Left cardiac atrium (tissue), 4 donors: ENCODE results near the gene PCDH15. TPM values are rescaled to one million over a fixed set of nuclear protein-coding genes. Genes with fewer than 3 reads are reported as not detected.

ENCODE experiments used
- ATAC-seq, 2 donors: fragments of 200-7000 bp; cut with Tn5 transposase; one replicate each; pipeline ENCODE4 v1.9.1; 2020; ENCODE audit warnings: mild to moderate bottlenecking in 2 of 2, moderate library complexity in 2 of 2
- DNase-seq: peaks from one replicate; pipeline ENCODE4 v3.0.0-alpha.2; 2020
- intact Hi-C, 2 donors: fragments of 100-400 bp; cut with DNase I; formaldehyde crosslinking; loops; one replicate each; pipeline versions ENCODE4 v1.14.1 to v1.15.1; 2022 to 2023
- total RNA-seq, 2 donors: library from RNA; stranded (reverse); fragmentation: NEBNext Ultra II Directional; extraction: Animal tissue kit (Norgen Biotek cat#: 25700); gene quantifications; one replicate each; pipeline ENCODE4 v1.2.1, GENCODE V29; 2021
- donor health status: DM: no; HTN: yes; CAD: no.
- donor health status: DM: no; HTN: yes; CAD: no; lungs with severe emphysema.
- donor health status: DM: yes; HTN: yes; CAD: no.
- donor health status: Dilated cardiomyopathy.

The PCDH15 gene
- total RNA-seq, 2 donors from 2014 or later = 0.68 to 1.1 TPM

- intact Hi-C loops = no loop called here
- DNase-seq = no peak
Observed at GRCh38 chr10:54259104-54259503, 541.9 kb downstream of the PCDH15 start.

GRCh38 chr10:54234832-54235231 is 566.2 kb downstream of the PCDH15 start:
- intact Hi-C loops = no loop called here
- no peak for ATAC-seq
- no peak for DNase-seq

More at GRCh38 chr10:54259104-54259503, 541.9 kb downstream of the PCDH15 start:
- ATAC-seq = no peak

GRCh38 chr10:54203401-54203800 is 597.6 kb downstream of the PCDH15 start:
- intact Hi-C loops = no loop called here
- ATAC-seq = no peak

GRCh38 chr10:54198051-54198450 is 603.0 kb downstream of the PCDH15 start:
- intact Hi-C loops = no loop called here
- no peak for DNase-seq
- no peak for ATAC-seq

More at GRCh38 chr10:54203401-54203800, 597.6 kb downstream of the PCDH15 start:
- DNase-seq = no peak

- no peak for ATAC-seq
- DNase-seq = no peak
- intact Hi-C loops = no loop called here
Observed at GRCh38 chr10:54194806-54195205, 606.2 kb downstream of the PCDH15 start.

- ATAC-seq (no peak), DNase-seq (no peak)
- intact Hi-C loops = no loop called here
Observed at GRCh38 chr10:54159924-54160323, 641.1 kb downstream of the PCDH15 start.

GRCh38 chr10:54148508-54148907 is 652.5 kb downstream of the PCDH15 start:
- ATAC-seq = no peak
- intact Hi-C loops = no loop called here
- no peak for DNase-seq

GRCh38 chr10:54139819-54140428 is 661.1 kb downstream of the PCDH15 start:
- no peak for ATAC-seq
- intact Hi-C loops = no loop called here
- DNase-seq = no peak

- DNase-seq (no peak), ATAC-seq (no peak)
- intact Hi-C loops = no loop called here
Observed at GRCh38 chr10:54137396-54137795, 663.6 kb downstream of the PCDH15 start.

- ATAC-seq = no peak
- DNase-seq = no peak
- intact Hi-C loops = no loop called here
Observed at GRCh38 chr10:54133203-54133602, 667.8 kb downstream of the PCDH15 start.

GRCh38 chr10:54131833-54132232 is 669.2 kb downstream of the PCDH15 start:
- intact Hi-C loops = no loop called here
- DNase-seq (no peak), ATAC-seq (no peak)

GRCh38 chr10:54130394-54130793 is 670.6 kb downstream of the PCDH15 start:
- ATAC-seq (no peak), DNase-seq (no peak)
- intact Hi-C loops = no loop called here

GRCh38 chr10:54125098-54125747 is 675.8 kb downstream of the PCDH15 start:
- no peak for ATAC-seq
- intact Hi-C loops = no loop called here
- no peak for DNase-seq

GRCh38 chr10:54124209-54124885 is 676.7 kb downstream of the PCDH15 start:
- intact Hi-C loops = no loop called here
- ATAC-seq (no peak), DNase-seq (no peak)

- intact Hi-C loops = no loop called here
- no peak for DNase-seq
- no peak for ATAC-seq
Observed at GRCh38 chr10:54120806-54121205, 680.2 kb downstream of the PCDH15 start.

- intact Hi-C loops = no loop called here
- ATAC-seq = no peak
Observed at GRCh38 chr10:54108961-54109360, 692.1 kb downstream of the PCDH15 start.

GRCh38 chr10:54096892-54097291 is 704.1 kb downstream of the PCDH15 start:
- DNase-seq (no peak), ATAC-seq (no peak)
- intact Hi-C loops = no loop called here

More at GRCh38 chr10:54108961-54109360, 692.1 kb downstream of the PCDH15 start:
- DNase-seq = no peak

- DNase-seq (no peak), ATAC-seq (no peak)
- intact Hi-C loops = no loop called here
Observed at GRCh38 chr10:54094321-54094720, 706.7 kb downstream of the PCDH15 start.

- ATAC-seq = no peak
- DNase-seq = no peak
- intact Hi-C loops = no loop called here
Observed at GRCh38 chr10:54091237-54091636, 709.8 kb downstream of the PCDH15 start.

GRCh38 chr10:54081950-54082349 is 719.1 kb downstream of the PCDH15 start:
- no peak for DNase-seq
- intact Hi-C loops = no loop called here
- no peak for ATAC-seq

GRCh38 chr10:54067361-54067760 is 733.7 kb downstream of the PCDH15 start:
- ATAC-seq = no peak
- intact Hi-C loops = no loop called here
- no peak for DNase-seq
